ENCODE results near the gene C6orf15. TPM values are rescaled to one million over a fixed set of nuclear protein-coding genes. Genes with fewer than 3 reads are reported as not detected.
A peak's percentile ranks its signal among the peaks of the same experiment; 100 is the strongest.

Gene C6orf15
- polyA plus RNA-seq, 2 of the 4 experiments (the other 2 are of a cell fraction), result not detected

DNA sequence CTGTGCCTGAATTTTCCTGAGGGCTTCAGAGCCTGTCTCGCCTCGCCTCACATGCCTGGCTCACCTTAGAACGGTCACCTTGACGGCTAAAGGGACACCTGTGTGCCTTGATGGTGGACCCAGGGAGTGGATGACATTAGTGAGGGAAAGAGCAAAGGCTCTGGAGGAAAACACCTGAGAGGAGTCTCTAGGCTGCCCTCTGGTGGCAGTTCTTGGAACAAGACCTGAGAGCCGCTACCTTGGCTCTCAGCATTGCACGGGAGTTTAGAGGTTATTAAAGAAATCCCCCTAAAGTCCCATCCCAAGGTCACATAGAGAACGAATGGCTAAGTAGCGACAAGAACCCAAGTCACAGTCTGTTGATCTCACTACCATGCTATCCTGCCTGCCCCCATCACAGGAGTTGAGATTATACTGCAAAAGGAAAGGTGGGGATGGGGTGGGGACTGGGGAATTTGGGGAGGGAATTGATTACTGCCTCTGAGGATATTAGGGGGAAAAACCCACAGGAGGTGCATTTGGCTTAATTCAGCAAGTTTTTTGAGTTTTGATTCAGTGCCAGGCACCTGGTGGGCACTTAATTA, 15.8 kb upstream of the C6orf15 start:
- WGBS (ENCODE audit: missing lambda C conversion rate), result 2% methylated on average over 8 of the region's 8 CpGs
- Histone ChIP-seq H3K4me3 (no peak overlapping the region), H3K4me1 (peaks cover 23% of the 10 kb centered on the region), H3K4me2 (no peak overlapping the region), H3K9me3 (no peaks in the 10 kb centered on the region), H3K27ac (no peak overlapping the region)
- peak; percentile 37 to 39 for DNase-seq (ENCODE audit: low read depth in 1 of 2, low spot score in 1 of 2)
- ATAC-seq, result peak in 1 of 2 experiments; percentile 71; a peak in 4 of 6 replicates
- ChIA-PET CTCF (interaction anchor here (0.6 to 7.0 kb wide), 27 partner anchors 7 to 744 kb away, joined by 3 to 46 read pairs (median 4); partner anchors contain the start of genes PSORS1C1, PSORS1C2 and VARS2), POLR2A (no interaction called here)
- peak; percentile 63 for TF ChIP-seq CTCF (IDR thresholded peaks at IDR 0.05)
- no peak for TF ChIP-seq HOXB5 (CRISPR knock-in tag; IDR thresholded peaks at IDR 0.05)
- TF ChIP-seq SMC3 (IDR thresholded peaks at IDR 0.05), result peak; percentile 42
- TF ChIP-seq RAD21 (conservative IDR thresholded peaks at IDR 0.05 in 1 of 2, IDR thresholded peaks at IDR 0.05 in 1 of 2), result peak; percentile 42 to 51; a peak in 3 of 5 replicates
- FAIRE-seq, result no peak

DNA sequence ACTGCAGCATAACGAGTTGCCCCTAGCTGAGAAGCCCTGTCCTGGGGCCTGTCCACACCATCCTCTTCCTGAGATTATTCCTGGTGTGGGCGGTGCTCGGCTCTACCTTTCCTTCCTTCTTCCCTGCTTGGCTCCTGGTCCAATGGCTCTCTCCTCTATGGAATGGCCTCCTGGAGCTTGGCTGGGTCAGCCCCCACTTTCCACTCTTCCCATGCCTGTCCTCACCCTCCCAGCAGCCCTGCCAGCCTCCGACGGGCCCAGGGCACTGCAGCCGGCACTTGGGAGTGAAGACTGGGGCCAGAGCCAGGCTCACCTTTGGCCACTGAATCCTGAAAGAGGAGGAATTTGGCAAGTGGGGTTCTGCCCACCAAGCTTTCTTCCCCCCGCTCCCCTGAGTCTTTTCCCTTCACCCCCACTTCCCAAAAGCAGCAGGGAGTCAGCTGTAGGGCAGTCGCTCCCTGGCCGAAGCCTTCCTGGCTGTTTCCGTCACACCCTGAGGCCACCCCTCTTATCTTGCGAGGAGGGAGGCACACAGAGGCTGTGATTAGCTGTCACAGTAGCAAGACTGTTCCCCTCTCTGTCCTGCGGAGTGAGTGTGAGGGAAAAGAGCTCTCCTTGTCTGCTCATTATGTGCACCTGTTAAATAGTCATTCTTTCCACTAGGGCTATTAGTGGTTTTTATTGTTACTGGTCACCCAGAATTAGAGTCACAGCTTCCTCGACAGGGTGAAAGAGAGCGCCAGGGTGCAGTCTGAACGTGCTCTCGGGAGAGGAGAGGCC, 14.2 kb upstream of the C6orf15 start:
- no peak for FAIRE-seq
- POLR2A ChIA-PET, result no interaction called here
- no peak overlapping the region for H3K4me3 ChIP-seq
- peak overlapping the region; percentile 14; the same call in 1 of the 3 replicates for H3K4me2 ChIP-seq
- WGBS (ENCODE audit: missing lambda C conversion rate), result 79% methylated on average over 14 of the region's 16 CpGs
- peak overlapping the region; percentile 29 to 50; a peak in 2 of 6 replicates for H3K27ac ChIP-seq
- TF ChIP-seq KDM1A (IDR thresholded peaks at IDR 0.05; ENCODE audit: low read depth), result no peak
- TF ChIP-seq, protein P1, sequence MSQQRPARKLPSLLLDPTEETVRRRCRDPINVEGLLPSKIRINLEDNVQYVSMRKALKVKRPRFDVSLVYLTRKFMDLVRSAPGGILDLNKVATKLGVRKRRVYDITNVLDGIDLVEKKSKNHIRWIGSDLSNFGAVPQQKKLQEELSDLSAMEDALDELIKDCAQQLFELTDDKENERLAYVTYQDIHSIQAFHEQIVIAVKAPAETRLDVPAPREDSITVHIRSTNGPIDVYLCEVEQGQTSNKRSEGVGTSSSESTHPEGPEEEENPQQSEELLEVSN (IDR thresholded peaks at IDR 0.05; ENCODE audit: borderline replicate concordance, low read depth), result no peak
- TF ChIP-seq POLR2A (IDR thresholded peaks at IDR 0.05; ENCODE audit: low read length), result no peak
- TF ChIP-seq ZC3H11A (IDR thresholded peaks at IDR 0.05), result no peak
- TF ChIP-seq HES2 (IDR thresholded peaks at IDR 0.05), result no peak
- TF ChIP-seq HMGXB4 (CRISPR knock-in tag; IDR thresholded peaks at IDR 0.05; ENCODE audit: borderline replicate concordance), result no peak
- no peak; a peak in 1 of 6 replicates for ATAC-seq
- peaks cover 36% of the 10 kb centered on the region for H3K4me1 ChIP-seq
- DNase-seq (ENCODE audit: low read depth in 1 of 2, low spot score in 1 of 2), result no peak
- CTCF ChIA-PET, result interaction anchor here (0.6 to 7.0 kb wide), 10 partner anchors 10 to 240 kb away, joined by 3 to 46 read pairs (median 7); partner anchors contain the start of genes C6orf15 and PSORS1C1
- no peaks in the 10 kb centered on the region for H3K9me3 ChIP-seq

- Histone ChIP-seq H3K4me1 (peaks cover 36% of the 10 kb centered on the region), H3K4me2 (peak overlapping the region; percentile 25; the same call in 2 of the 3 replicates), H3K9me3 (no peaks in the 10 kb centered on the region), H3K27ac (peak overlapping the region; percentile 44 to 50; a peak in 3 of 6 replicates), H3K4me3 (no peak overlapping the region)
- CTCF ChIA-PET, result interaction anchor here (0.6 to 7.0 kb wide), 7 partner anchors 10 to 241 kb away, joined by 3 to 46 read pairs (median 8); partner anchors contain the start of gene PSORS1C1
- POLR2A ChIA-PET, result interaction anchor here (0.6 kb wide), 1 partner anchor 11 kb away, joined by 3 read pairs; the partner anchor contains the start of gene PSORS1C1
- peak; percentile 31 to 50 for DNase-seq (ENCODE audit: low read depth in 1 of 2, low spot score in 1 of 2)
- no peak for FAIRE-seq
- peak; percentile 62 for ATAC-seq
- TF ChIP-seq CBX2 (IDR thresholded peaks at IDR 0.05; ENCODE audit: borderline replicate concordance, low read depth) (no peak), FOSL2 (IDR thresholded peaks at IDR 0.05) (no peak), FOSL2 (CRISPR knock-in tag; IDR thresholded peaks at IDR 0.05) (0 out of 2 replicates have a peak, but pooled peaks have one; percentile 17), NFE2L2 (conservative IDR thresholded peaks at IDR 0.05; ENCODE audit: low read length) (no peak), EP300 (IDR thresholded peaks at IDR 0.05) (no peak), HOXB5 (CRISPR knock-in tag; IDR thresholded peaks at IDR 0.05) (no peak), ZSCAN20 (CRISPR knock-in tag; IDR thresholded peaks at IDR 0.05) (no peak)
- 44% methylated on average over 11 of the region's 12 CpGs for WGBS (ENCODE audit: missing lambda C conversion rate)
Observed at GRCh38 chr6:31125586-31126363, 13.4 kb upstream of the C6orf15 start.
